HG03108 (cell line): Measurements from ENCODE around the gene CCL17.
A peak's percentile ranks its signal among the peaks of the same experiment; 100 is the strongest.

ENCODE experiments used
- ATAC-seq: cut with Tn5 transposase; IDR thresholded peaks from one replicate; pipeline ENCODE4 v1.9.1; 2021; ENCODE audit warnings: moderate library complexity; ENCODE audit not compliant: unreplicated experiment

Gene CCL17

GRCh38 chr16:57377080-57377841 lies 27.3 kb upstream of the CCL17 start:
- peak; percentile 68 for ATAC-seq

DNA sequence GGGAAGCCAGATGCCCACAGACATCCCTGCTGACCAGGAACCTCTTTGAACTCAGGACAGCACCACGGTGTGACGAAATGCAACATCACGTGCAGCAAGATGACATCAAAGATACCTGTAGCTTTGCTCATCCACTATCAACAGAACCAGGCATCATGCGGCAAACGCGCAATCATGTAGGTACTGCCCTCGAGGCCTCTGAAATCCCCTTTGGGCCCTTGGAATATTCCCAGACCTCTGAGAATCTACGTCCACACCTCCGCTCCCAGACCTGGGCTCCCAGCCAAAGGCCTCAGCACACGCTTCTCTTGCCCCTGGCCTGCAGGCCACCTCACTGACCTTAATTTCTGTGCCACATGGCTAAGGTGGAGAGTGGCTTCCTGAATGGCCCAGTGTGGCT lies 25.0 kb upstream of the CCL17 start:
- ATAC-seq: no peak

DNA sequence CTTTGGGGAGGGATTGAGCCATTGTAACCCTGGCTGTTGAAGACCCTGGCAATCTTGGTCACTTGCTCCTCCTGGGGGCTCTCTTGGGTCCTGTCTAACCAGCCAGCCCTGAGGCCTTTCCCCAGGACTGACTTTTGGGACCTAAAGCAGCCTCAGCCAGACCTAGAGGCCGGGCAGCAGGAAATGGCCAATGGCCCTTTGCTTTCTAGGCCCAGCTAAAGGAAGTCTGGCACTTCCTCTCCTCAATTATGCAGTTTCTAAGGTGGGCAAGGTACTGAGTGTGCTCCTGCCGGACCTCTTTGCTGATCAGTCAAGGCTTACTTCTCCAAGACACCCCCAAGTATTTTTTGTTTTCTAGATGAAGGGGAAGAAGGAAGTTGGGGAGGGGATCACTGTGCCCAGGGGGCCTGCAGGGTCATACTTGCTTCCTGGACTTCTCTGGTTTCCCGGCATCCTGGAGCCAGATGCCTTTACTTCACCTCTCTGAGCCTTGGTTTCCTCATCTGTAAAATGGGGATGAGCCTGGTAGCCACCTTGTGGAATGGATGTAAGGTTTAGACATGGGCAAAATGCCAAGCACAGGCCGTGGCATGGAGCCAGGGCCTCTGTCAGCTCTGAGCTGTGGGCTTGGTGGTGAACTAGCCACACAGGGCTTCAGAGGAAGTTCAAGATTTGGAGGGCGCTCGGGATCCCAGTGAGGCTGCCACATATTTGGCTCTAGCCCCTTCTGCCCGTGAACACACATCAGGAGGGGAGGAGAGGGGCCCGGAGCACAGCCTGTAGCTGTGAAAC lies 23.7 kb upstream of the CCL17 start:
- ATAC-seq: no peak

DNA sequence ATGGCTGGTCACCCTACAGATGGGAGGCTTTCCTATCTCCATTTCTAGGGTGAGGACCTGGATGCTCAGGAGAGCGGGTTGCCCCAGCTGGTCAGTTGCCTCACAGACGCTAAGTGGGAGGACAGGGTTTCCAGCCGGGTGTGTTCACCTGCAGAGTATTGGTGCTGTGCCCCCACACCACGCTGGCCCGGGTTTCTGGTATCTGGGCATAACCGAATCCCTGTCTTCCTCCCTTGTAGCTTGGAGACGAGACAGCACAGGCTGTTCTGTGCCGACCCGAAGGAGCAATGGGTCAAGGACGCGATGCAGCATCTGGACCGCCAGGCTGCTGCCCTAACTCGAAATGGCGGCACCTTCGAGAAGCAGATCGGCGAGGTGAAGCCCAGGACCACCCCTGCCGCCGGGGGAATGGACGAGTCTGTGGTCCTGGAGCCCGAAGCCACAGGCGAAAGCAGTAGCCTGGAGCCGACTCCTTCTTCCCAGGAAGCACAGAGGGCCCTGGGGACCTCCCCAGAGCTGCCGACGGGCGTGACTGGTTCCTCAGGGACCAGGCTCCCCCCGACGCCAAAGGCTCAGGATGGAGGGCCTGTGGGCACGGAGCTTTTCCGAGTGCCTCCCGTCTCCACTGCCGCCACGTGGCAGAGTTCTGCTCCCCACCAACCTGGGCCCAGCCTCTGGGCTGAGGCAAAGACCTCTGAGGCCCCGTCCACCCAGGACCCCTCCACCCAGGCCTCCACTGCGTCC lies 22.6 kb upstream of the CCL17 start:
- no peak for ATAC-seq

GRCh38 chr16:57382535-57383275 lies 21.9 kb upstream of the CCL17 start:
- ATAC-seq: no peak

- ATAC-seq: no peak
Measured at GRCh38 chr16:57383276-57384247, 21.0 kb upstream of the CCL17 start.

DNA sequence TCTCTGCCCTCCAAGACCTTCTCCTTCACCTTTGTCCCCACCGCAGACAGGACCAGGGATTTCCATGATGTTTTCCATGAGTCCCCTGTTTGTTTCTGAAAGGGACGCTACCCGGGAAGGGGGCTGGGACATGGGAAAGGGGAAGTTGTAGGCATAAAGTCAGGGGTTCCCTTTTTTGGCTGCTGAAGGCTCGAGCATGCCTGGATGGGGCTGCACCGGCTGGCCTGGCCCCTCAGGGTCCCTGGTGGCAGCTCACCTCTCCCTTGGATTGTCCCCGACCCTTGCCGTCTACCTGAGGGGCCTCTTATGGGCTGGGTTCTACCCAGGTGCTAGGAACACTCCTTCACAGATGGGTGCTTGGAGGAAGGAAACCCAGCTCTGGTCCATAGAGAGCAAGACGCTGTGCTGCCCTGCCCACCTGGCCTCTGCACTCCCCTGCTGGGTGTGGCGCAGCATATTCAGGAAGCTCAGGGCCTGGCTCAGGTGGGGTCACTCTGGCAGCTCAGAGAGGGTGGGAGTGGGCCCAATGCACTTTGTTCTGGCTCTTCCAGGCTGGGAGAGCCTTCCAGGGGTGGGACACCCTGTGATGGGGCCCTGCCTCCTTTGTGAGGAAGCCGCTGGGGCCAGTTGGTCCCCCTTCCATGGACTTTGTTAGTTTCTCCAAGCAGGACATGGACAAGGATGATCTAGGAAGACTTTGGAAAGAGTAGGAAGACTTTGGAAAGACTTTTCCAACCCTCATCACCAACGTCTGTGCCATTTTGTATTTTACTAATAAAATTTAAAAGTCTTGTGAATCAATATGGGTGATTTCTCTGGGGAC lies 20.1 kb upstream of the CCL17 start:
- ATAC-seq: no peak

- no peak for ATAC-seq
Measured at GRCh38 chr16:57385083-57385482, 19.5 kb upstream of the CCL17 start.

- ATAC-seq: no peak
Measured at GRCh38 chr16:57386381-57386951, 18.1 kb upstream of the CCL17 start.

DNA sequence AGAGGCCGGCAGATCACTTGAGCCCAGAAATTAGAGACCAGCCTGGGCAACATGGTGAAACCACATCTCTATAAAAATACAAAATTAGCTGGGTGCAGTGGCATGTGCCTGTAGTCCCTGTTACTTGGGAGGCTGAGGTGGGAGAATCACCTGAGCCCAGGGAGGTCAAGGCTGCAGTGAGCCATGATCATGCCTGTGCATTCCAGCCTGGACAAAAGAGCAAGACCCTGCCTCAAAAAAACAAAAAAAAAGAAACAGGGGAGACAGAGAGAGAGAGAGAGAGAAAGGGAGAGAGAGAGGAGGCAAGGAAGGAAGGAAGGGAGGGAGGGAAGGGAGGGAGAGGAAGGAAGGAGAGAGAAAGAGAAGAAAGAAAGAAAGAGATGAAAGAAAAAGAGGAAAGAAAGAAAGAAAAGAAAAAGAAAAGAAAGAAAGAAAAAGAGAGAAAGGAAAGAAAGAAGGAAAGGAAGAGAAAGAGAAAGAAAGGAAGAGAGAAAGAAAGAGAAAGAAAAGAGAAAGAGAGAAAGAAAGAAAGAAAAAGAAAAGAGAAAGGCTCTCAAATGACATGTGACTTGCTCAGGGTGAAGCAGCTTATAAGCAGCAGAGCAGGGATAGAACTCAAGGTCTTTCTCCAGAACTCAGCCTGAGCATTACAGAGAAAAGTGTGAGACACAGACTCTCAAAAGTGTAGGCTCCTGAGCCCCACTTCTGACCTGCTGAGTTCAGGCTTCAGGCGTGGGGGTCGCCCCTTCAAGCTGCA lies 16.8 kb upstream of the CCL17 start:
- no peak for ATAC-seq

- ATAC-seq: no peak
Measured at GRCh38 chr16:57388359-57389086, 16.0 kb upstream of the CCL17 start.

- ATAC-seq: no peak
Measured at GRCh38 chr16:57389087-57389468, 15.5 kb upstream of the CCL17 start.

- no peak for ATAC-seq
Measured at GRCh38 chr16:57390636-57391295, 13.8 kb upstream of the CCL17 start.

GRCh38 chr16:57391300-57391699 lies 13.3 kb upstream of the CCL17 start:
- ATAC-seq: no peak

DNA sequence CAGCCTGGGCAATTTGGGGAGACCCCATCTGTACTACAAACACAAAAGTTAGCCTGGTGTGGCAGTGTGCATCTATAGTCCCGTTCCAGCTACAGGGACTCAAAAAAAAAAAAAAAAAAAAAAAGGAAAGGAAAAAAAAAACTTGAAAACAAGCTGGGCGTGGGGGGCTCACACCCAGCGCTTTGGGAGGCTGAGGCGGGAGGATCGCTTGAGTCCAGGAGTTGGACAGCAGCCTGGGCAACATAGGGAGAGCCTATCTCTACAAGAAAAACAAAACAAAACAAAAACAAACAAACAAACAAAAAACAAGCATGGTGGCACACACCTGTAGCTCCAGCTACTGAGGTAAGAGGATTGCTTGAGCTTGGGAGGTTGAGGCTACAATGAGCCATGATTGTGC lies 12.9 kb upstream of the CCL17 start:
- ATAC-seq: no peak

GRCh38 chr16:57392694-57393093 lies 11.9 kb upstream of the CCL17 start:
- ATAC-seq: no peak

GRCh38 chr16:57394444-57394843 lies 10.1 kb upstream of the CCL17 start:
- ATAC-seq: no peak
